Colon (tissue), 2 donors: ENCODE measurements around the gene MOGAT3.

Source experiments
- FAIRE-seq: peaks from 2 replicates; lab custom pipeline; 2012; peaks lifted over from hg19 to GRCh38; lab: Jason Lieb, UNC
- donor health status: control.
- donor health status: control.

Gene MOGAT3

GRCh38 chr7:101233907-101234547 is 33.2 kb upstream of the MOGAT3 start:
- FAIRE-seq = no peak

- no peak for FAIRE-seq
These were observed 31.5 kb upstream of the MOGAT3 start for GRCh38 chr7:101232141-101232850.

GRCh38 chr7:101231644-101232043 is 30.8 kb upstream of the MOGAT3 start:
- FAIRE-seq = no peak

- no peak for FAIRE-seq
These were observed 25.9 kb upstream of the MOGAT3 start for GRCh38 chr7:101226721-101227120.

GRCh38 chr7:101225650-101226049 is 24.8 kb upstream of the MOGAT3 start:
- no peak for FAIRE-seq

- FAIRE-seq = no peak
These were observed 22.7 kb upstream of the MOGAT3 start for GRCh38 chr7:101223528-101223927.

- FAIRE-seq = no peak
These were observed 21.5 kb upstream of the MOGAT3 start for GRCh38 chr7:101222275-101222830.

GRCh38 chr7:101220295-101220694 is 19.5 kb upstream of the MOGAT3 start:
- FAIRE-seq = no peak

GRCh38 chr7:101218236-101219125 is 17.6 kb upstream of the MOGAT3 start:
- FAIRE-seq = no peak

GRCh38 chr7:101217388-101218235 is 16.8 kb upstream of the MOGAT3 start, which contains the start of the genes PLOD3 and ZNHIT1:
Gene PLOD3, minus strand, starts transcription at chr7:101217581. Its CDS starts 307 bp downstream, at chr7:101217274.
Gene ZNHIT1, plus strand, starts transcription at chr7:101218165. Its CDS starts 31 bp downstream, at chr7:101218196.
- peak; percentile 21 for FAIRE-seq

GRCh38 chr7:101216860-101217387 is 16.1 kb upstream of the MOGAT3 start:
- FAIRE-seq = no peak

GRCh38 chr7:101216001-101216859 is 15.4 kb upstream of the MOGAT3 start:
- FAIRE-seq = no peak

GRCh38 chr7:101212014-101212413 is 11.2 kb upstream of the MOGAT3 start:
- no peak for FAIRE-seq

- FAIRE-seq = no peak
These were observed 10.7 kb upstream of the MOGAT3 start for GRCh38 chr7:101211501-101211900.

- FAIRE-seq = no peak
These were observed 9.3 kb upstream of the MOGAT3 start for GRCh38 chr7:101210143-101210542.

- FAIRE-seq = no peak
These were observed 8.0 kb upstream of the MOGAT3 start for GRCh38 chr7:101208794-101209193.

GRCh38 chr7:101207459-101207858 is 6.6 kb upstream of the MOGAT3 start:
- no peak for FAIRE-seq

- no peak for FAIRE-seq
These were observed 5.8 kb upstream of the MOGAT3 start for GRCh38 chr7:101206665-101207042.

- FAIRE-seq = no peak
These were observed 5.2 kb upstream of the MOGAT3 start for GRCh38 chr7:101205901-101206664.
